K562 (cell line): Measurements from ENCODE around the gene REC8. TPM values are rescaled to one million over a fixed set of nuclear protein-coding genes. Genes with fewer than 3 reads are reported as not detected.

ENCODE experiments used
- ATAC-seq: fragments of 200-7000 bp; cut with Tn5 transposase; 3 replicates; pipeline ENCODE4 v1.9.1; 2020; ENCODE audit warnings: moderate library complexity
- BruUV-seq: library from RNA; stranded (reverse); fragments of 400-500 nt; replicated peaks from 2 replicates; lab custom pipeline; 2021; lab: Mats Ljungman, UMichigan
- CTCF ChIA-PET: fragments of 300-600 bp; formaldehyde crosslinking; extraction: SDS; loops from one replicate; lab custom pipeline; 2021; ENCODE audit warnings: low intra/inter-chr PET ratio; lab: Yijun Ruan, JAX
- POLR2A ChIA-PET: fragments of 300-600, 350-650 bp; sonication (Branson Sonifier 250); formaldehyde crosslinking; extraction: SDS; loops from one replicate; lab custom pipeline; 2021; ENCODE audit warnings: antibody characterized with exemption, inconsistent platforms; lab: Yijun Ruan, JAX
- DNase-seq, 4 experiments: peaks; one replicate each; pipeline versions ENCODE4 v3.0.0 to v3.0.0-alpha.2; 2011 to 2018; ENCODE audit warnings: low spot score in 3 of 4, mixed read lengths in 3 of 4; ENCODE audit errors: extremely low read depth in 1 of 4
- FAIRE-seq: peaks from 2 replicates; lab custom pipeline; 2011; peaks lifted over from hg19 to GRCh38; lab: Jason Lieb, UNC
- H2AFZ ChIP-seq: 2 replicates; pipeline ENCODE4 v1.6.0; 2011; ENCODE audit warnings: low read depth, low read length, control low read depth, inconsistent platforms
- H3K27ac ChIP-seq: fragments of 200-600 bp; 3 replicates; pipeline ENCODE4 v1.8.0; 2011; ENCODE audit warnings: low read depth, mild to moderate bottlenecking, control low read depth, inconsistent platforms, low read length, moderate library complexity, mixed read lengths; ENCODE audit errors: extremely low read depth
- H3K27me3 ChIP-seq, 2 experiments: fragments of 300-600 bp in 1 of 2; 2 replicates in 1 of 2; 3 replicates in 1 of 2; pipeline versions ENCODE4 v1.6.0 to v1.8.0; 2011; ENCODE audit warnings: inconsistent platforms in 2 of 2, low read length in 2 of 2, mild to moderate bottlenecking in 1 of 2, mixed read lengths in 1 of 2, moderate library complexity in 1 of 2; ENCODE audit not compliant: control insufficient read depth in 2 of 2, insufficient read depth in 2 of 2
- H3K36me3 ChIP-seq: fragments of 300-600 bp; 3 replicates; pipeline ENCODE4 v1.8.0; 2011; ENCODE audit warnings: mild to moderate bottlenecking, low read length, inconsistent platforms; ENCODE audit not compliant: control insufficient read depth, insufficient read depth
- H3K4me1 ChIP-seq, 2 experiments: fragments of 200-600 bp in 1 of 2; replicated peaks in 1 of 2; 2 replicates in 1 of 2; 3 replicates in 1 of 2; pipeline versions ENCODE4 v1.5.1 to v1.8.0; 2011; ENCODE audit warnings: inconsistent platforms in 2 of 2, low read length in 2 of 2, mild to moderate bottlenecking in 1 of 2, mixed read lengths in 1 of 2, moderate library complexity in 1 of 2; ENCODE audit not compliant: control insufficient read depth in 2 of 2, insufficient read depth in 2 of 2
- H3K4me2 ChIP-seq: 2 replicates; pipeline ENCODE4 v1.6.1; 2011; ENCODE audit warnings: low read length, control low read depth, inconsistent platforms, mixed read lengths; ENCODE audit not compliant: insufficient read depth
- H3K4me3 ChIP-seq: fragments of 200-600 bp; sonication (generic), shearing (Covaris generic); 2 replicates; pipeline ENCODE4 v1.5.1; 2016; ENCODE audit warnings: control low read depth, inconsistent platforms
- H3K79me2 ChIP-seq: fragments of 200-600 bp; 3 replicates; pipeline ENCODE4 v1.8.0; 2011; ENCODE audit warnings: low read length, inconsistent platforms; ENCODE audit not compliant: control insufficient read depth, insufficient read depth
- H3K9ac ChIP-seq, 2 experiments: 2 replicates each; pipeline versions ENCODE4 v1.6.0 to v1.6.1; 2011; ENCODE audit warnings: low read depth in 2 of 2, low read length in 2 of 2, control low read depth in 1 of 2, inconsistent platforms in 1 of 2, mild to moderate bottlenecking in 1 of 2, mixed read lengths in 1 of 2; ENCODE audit not compliant: insufficient read depth in 1 of 2
- H3K9me1 ChIP-seq: one replicate; pipeline ENCODE4 v1.6.0; 2011; ENCODE audit warnings: inconsistent platforms, mild to moderate bottlenecking, low read length, moderate library complexity; ENCODE audit not compliant: control insufficient read depth, insufficient read depth
- H3K9me3 ChIP-seq: replicated peaks from 2 replicates; pipeline ENCODE4 v1.5.1; 2011; ENCODE audit warnings: low read depth, low read length, inconsistent platforms; ENCODE audit not compliant: control insufficient read depth, insufficient read depth
- H4K20me1 ChIP-seq: replicated peaks from 2 replicates; pipeline ENCODE4 v1.6.1; 2011; ENCODE audit warnings: low read length, inconsistent platforms, mixed read lengths; ENCODE audit not compliant: control insufficient read depth, insufficient read depth
- CBFB ChIP-seq: sonication (generic); formaldehyde crosslinking; IDR thresholded peaks from 2 replicates; pipeline ENCODE4 v1.4.0; 2020; ENCODE audit warnings: mild to moderate bottlenecking, missing genetic modification reagents
- CEBPB ChIP-seq: fragments of 450-650 bp; IDR thresholded peaks from 2 replicates; pipeline ENCODE4 v1.6.1; 2016; ENCODE audit warnings: missing genetic modification characterization, missing compliant biosample characterization
- EP400 ChIP-seq: fragments of 450-650 bp; IDR thresholded peaks from 2 replicates; pipeline ENCODE4 v1.6.1; 2017; ENCODE audit warnings: antibody characterized with exemption, mild to moderate bottlenecking, moderate library complexity
- FOS ChIP-seq: IDR thresholded peaks from 3 replicates; pipeline ENCODE4 v1.6.1; 2011; ENCODE audit not compliant: insufficient read length; ENCODE audit errors: extremely low read depth
- GABPA ChIP-seq: fragments of 200-800 bp; sonication (Bioruptor generic); conservative IDR thresholded peaks from 2 replicates; pipeline ENCODE4 v1.6.1; 2016; ENCODE audit warnings: low read depth, missing genetic modification characterization, missing compliant biosample characterization
- ILF3 ChIP-seq: fragments of 450-650 bp; IDR thresholded peaks from 2 replicates; pipeline ENCODE4 v1.6.1; 2018; ENCODE audit warnings: antibody characterized with exemption, mild to moderate bottlenecking, moderate library complexity, borderline replicate concordance
- KDM1A ChIP-seq, 2 experiments: fragments of 450-650 bp; IDR thresholded peaks; 2 replicates each; pipeline ENCODE4 v1.6.1; 2016; ENCODE audit warnings: mild to moderate bottlenecking in 2 of 2
- KDM5B ChIP-seq: fragments of 200-600 bp; sonication (generic); IDR thresholded peaks from 2 replicates; pipeline ENCODE4 v1.6.1; 2012; ENCODE audit warnings: low read depth, mild to moderate bottlenecking, moderate library complexity, low read length, control low read depth, inconsistent platforms; ENCODE audit not compliant: insufficient replicate concordance
- KLF1 ChIP-seq: fragments of 450-650 bp; IDR thresholded peaks from 2 replicates; pipeline ENCODE4 v1.6.1; 2016; ENCODE audit warnings: missing genetic modification characterization, missing compliant biosample characterization
- L3MBTL2 ChIP-seq: fragments of 450-650 bp; IDR thresholded peaks from 2 replicates; pipeline ENCODE4 v1.6.1; 2016; ENCODE audit warnings: mild to moderate bottlenecking, moderate library complexity
- NFYB ChIP-seq: IDR thresholded peaks from 2 replicates; pipeline ENCODE4 v1.6.1; 2011; ENCODE audit warnings: mild to moderate bottlenecking, moderate library complexity; ENCODE audit not compliant: insufficient read length; ENCODE audit errors: extremely low read depth
- SIN3A ChIP-seq, 2 experiments: fragments of 150-350 bp in 1 of 2; IDR thresholded peaks; 2 replicates each; pipeline ENCODE4 v1.6.1; 2011 to 2016; ENCODE audit warnings: borderline replicate concordance in 2 of 2, low read depth in 2 of 2, low read length in 2 of 2, mild to moderate bottlenecking in 2 of 2, moderate library complexity in 2 of 2; ENCODE audit not compliant: control insufficient read depth in 1 of 2
- TEAD4 ChIP-seq, 2 experiments: sonication (generic) in 1 of 2; formaldehyde crosslinking in 1 of 2; IDR thresholded peaks; 2 replicates each; pipeline versions ENCODE4 v1.6.1 to v1.8.0; 2012 to 2022; ENCODE audit warnings: borderline replicate concordance in 1 of 2, inconsistent platforms in 1 of 2, low read length in 1 of 2, mild to moderate bottlenecking in 1 of 2, missing genetic modification reagents in 1 of 2
- ZEB2 ChIP-seq: fragments of 450-650 bp; IDR thresholded peaks from 2 replicates; pipeline ENCODE4 v1.6.1; 2016
- WGBS: fragments of 100-300 bp; shearing (Covaris generic); methylation state at CpG from one replicate; pipeline ENCODE4 v1.1.6; 2016; ENCODE audit warnings: low coverage, mixed read lengths; ENCODE audit not compliant: insufficient coverage; ENCODE audit errors: missing lambda C conversion rate; 5-methylcytosine and 5-hydroxymethylcytosine counted together
- in situ Hi-C: fragments of 300-500 bp; cut with MboI; formaldehyde crosslinking; loops from 4 replicates; pipeline ENCODE4 v1.15.0; 2018; ENCODE audit warnings: inconsistent platforms, mixed read lengths
- intact Hi-C: fragments of 100-400 bp; cut with micrococcal nuclease; formaldehyde crosslinking; loops from 2 replicates; pipeline ENCODE4 v1.14.2; 2022
- polyA plus RNA-seq, 8 experiments: library from polyadenylated mRNA; depleted of rRNA in 4 of 8; stranded (reverse) in 5 of 8; unstranded in 3 of 8; fragments of >200 nt; fragmentation: Nextera tagmentation in 2 of 8; fragmentation: Illumina TruSeq in 1 of 8; extraction: Ambion mirVana in 2 of 8; extraction: Trizol in 1 of 8; gene quantifications; 2 replicates each; pipeline versions ENCODE4 v1.2.1 to v1.2.3, GENCODE V29; 2011 to 2014; ENCODE audit warnings: inconsistent platforms in 1 of 8, missing spikeins in 1 of 8
- total RNA-seq, 7 experiments: library from RNA; depleted of rRNA in 6 of 7; stranded (reverse); fragments of >200 nt in 6 of 7; fragmentation: Illumina TruSeq in 2 of 7; extraction: Trizol in 2 of 7; gene quantifications; 2 replicates each; pipeline versions ENCODE4 v1.2.1 to v1.2.3, GENCODE V29; 2011 to 2021; ENCODE audit warnings: low replicate concordance in 1 of 7
- TF ChIP-seq, protein P1 (sequence below): fragments of 250-450 bp; sonication (Bioruptor Pico); IDR thresholded peaks from 2 replicates; pipeline ENCODE4 v1.4.0; 2020; ENCODE audit warnings: mild to moderate bottlenecking
- TF ChIP-seq, protein P2 (sequence below): fragments of 450-650 bp; IDR thresholded peaks from 2 replicates; pipeline ENCODE4 v1.7.0; 2016; ENCODE audit warnings: borderline replicate concordance
- TF ChIP-seq, protein P3 (sequence below): fragments of 450-650 bp; IDR thresholded peaks from 2 replicates; pipeline ENCODE4 v1.7.1; 2018; ENCODE audit warnings: mild to moderate bottlenecking, low read depth; ENCODE audit not compliant: partially characterized antibody

The REC8 gene
- total and polyA plus RNA-seq, 9 of the 15 experiments (the other 6 are each of a cell fraction or from before 2014, with no cell fraction given) = 0.11 to 2.5 (median 0.85) TPM

DNA sequence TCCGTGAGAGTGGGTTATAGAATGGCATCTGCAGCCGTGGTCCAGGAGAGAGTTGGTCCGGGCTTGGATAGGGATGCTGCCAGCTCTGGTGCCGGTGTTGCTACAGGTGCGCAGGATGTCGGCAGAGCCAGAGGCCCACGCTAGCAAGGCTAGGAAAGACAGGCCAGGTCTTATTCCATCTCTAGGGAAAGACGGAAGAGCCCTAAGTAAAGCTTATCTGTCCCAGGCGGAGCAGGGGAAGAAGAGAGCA, 36.4 kb upstream of the REC8 start:
- Histone ChIP-seq H3K4me3 (peak overlapping the region; percentile 92), H3K27me3 (no peaks in the 10 kb centered on the region), H3K27ac (peak overlapping the region; percentile 30; the same call in 2 of the 3 replicates), H3K79me2 (peaks cover 12% of the 10 kb centered on the region), H3K4me2 (peak overlapping the region; percentile 84), H3K4me1 (peaks cover 7 to 29% of the 10 kb centered on the region in 2 experiments; a peak in 4 of 5 replicates), H3K9ac (peak overlapping the region; percentile 53 to 90), H2AFZ (peak overlapping the region; percentile 87), H3K9me3 (no peaks in the 10 kb centered on the region), H3K9me1 (no peaks in the 10 kb centered on the region), H3K36me3 (peaks cover 24% of the 10 kb centered on the region), H4K20me1 (no peaks in the 10 kb centered on the region; the same call in 1 of the 2 replicates)
- ChIA-PET CTCF (no interaction called here), POLR2A (interaction anchor here (0.8 to 1.6 kb wide), 5 partner anchors 10 to 41 kb away, joined by 3 to 15 read pairs (median 4); partner anchors contain the start of genes DCAF11, NRL and PCK2)
- ATAC-seq = no peak
- no TSS peak for BruUV-seq
- in situ Hi-C loops (no loop called here), intact Hi-C loops (no loop called here)
- FAIRE-seq = no peak
- WGBS = 19% methylated on average over 7 of the region's 9 CpGs
- DNase-seq = no peak
- TF ChIP-seq TEAD4 (IDR thresholded peaks at IDR 0.05; ENCODE audit: low read length) = no peak
- TF ChIP-seq TEAD4 (CRISPR knock-in tag; IDR thresholded peaks at IDR 0.05; ENCODE audit: borderline replicate concordance) = no peak
- TF ChIP-seq ILF3 = no peak
- TF ChIP-seq, protein P1, sequence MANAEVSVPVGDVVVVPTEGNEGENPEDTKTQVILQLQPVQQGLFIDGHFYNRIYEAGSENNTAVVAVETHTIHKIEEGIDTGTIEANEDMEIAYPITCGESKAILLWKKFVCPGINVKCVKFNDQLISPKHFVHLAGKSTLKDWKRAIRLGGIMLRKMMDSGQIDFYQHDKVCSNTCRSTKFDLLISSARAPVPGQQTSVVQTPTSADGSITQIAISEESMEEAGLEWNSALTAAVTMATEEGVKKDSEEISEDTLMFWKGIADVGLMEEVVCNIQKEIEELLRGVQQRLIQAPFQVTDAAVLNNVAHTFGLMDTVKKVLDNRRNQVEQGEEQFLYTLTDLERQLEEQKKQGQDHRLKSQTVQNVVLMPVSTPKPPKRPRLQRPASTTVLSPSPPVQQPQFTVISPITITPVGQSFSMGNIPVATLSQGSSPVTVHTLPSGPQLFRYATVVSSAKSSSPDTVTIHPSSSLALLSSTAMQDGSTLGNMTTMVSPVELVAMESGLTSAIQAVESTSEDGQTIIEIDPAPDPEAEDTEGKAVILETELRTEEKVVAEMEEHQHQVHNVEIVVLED (CRISPR knock-in tag) = no peak
- no peak for TF ChIP-seq FOS
- TF ChIP-seq CBFB (CRISPR knock-in tag) = no peak
- peak; percentile 34 for TF ChIP-seq KDM5B
- 0 out of 2 replicates have a peak, but pooled peaks have one; percentile 38 for TF ChIP-seq ZEB2
- no peak for TF ChIP-seq CEBPB (tag)
- peak in 1 of 2 experiments; percentile 35; a peak in 1 of 4 replicates for TF ChIP-seq KDM1A (IDR thresholded peaks at IDR 0.05)
- peak; percentile 23; the same call in 1 of the 2 replicates for TF ChIP-seq EP400
- TF ChIP-seq, protein P2, sequence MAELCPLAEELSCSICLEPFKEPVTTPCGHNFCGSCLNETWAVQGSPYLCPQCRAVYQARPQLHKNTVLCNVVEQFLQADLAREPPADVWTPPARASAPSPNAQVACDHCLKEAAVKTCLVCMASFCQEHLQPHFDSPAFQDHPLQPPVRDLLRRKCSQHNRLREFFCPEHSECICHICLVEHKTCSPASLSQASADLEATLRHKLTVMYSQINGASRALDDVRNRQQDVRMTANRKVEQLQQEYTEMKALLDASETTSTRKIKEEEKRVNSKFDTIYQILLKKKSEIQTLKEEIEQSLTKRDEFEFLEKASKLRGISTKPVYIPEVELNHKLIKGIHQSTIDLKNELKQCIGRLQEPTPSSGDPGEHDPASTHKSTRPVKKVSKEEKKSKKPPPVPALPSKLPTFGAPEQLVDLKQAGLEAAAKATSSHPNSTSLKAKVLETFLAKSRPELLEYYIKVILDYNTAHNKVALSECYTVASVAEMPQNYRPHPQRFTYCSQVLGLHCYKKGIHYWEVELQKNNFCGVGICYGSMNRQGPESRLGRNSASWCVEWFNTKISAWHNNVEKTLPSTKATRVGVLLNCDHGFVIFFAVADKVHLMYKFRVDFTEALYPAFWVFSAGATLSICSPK = no peak
- TF ChIP-seq KLF1 (tag) = no peak
- no peak for TF ChIP-seq L3MBTL2
- no peak for TF ChIP-seq NFYB
- TF ChIP-seq, protein P3, sequence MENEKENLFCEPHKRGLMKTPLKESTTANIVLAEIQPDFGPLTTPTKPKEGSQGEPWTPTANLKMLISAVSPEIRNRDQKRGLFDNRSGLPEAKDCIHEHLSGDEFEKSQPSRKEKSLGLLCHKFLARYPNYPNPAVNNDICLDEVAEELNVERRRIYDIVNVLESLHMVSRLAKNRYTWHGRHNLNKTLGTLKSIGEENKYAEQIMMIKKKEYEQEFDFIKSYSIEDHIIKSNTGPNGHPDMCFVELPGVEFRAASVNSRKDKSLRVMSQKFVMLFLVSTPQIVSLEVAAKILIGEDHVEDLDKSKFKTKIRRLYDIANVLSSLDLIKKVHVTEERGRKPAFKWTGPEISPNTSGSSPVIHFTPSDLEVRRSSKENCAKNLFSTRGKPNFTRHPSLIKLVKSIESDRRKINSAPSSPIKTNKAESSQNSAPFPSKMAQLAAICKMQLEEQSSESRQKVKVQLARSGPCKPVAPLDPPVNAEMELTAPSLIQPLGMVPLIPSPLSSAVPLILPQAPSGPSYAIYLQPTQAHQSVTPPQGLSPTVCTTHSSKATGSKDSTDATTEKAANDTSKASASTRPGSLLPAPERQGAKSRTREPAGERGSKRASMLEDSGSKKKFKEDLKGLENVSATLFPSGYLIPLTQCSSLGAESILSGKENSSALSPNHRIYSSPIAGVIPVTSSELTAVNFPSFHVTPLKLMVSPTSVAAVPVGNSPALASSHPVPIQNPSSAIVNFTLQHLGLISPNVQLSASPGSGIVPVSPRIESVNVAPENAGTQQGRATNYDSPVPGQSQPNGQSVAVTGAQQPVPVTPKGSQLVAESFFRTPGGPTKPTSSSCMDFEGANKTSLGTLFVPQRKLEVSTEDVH = no peak
- no peak for TF ChIP-seq GABPA (tag)
- TF ChIP-seq SIN3A (IDR thresholded peaks at IDR 0.05; ENCODE audit: borderline replicate concordance in 2 of 2, control insufficient read depth in 1 of 2, low read depth in 2 of 2, low read length in 2 of 2) = no peak
